ENCODE measurements around the gene PRR33. TPM values are rescaled to one million over a fixed set of nuclear protein-coding genes. Genes with fewer than 3 reads are reported as not detected.

The PRR33 gene
- polyA plus RNA-seq, 2 of the 4 experiments (the other 2 are of a cell fraction), result not detected

DNA sequence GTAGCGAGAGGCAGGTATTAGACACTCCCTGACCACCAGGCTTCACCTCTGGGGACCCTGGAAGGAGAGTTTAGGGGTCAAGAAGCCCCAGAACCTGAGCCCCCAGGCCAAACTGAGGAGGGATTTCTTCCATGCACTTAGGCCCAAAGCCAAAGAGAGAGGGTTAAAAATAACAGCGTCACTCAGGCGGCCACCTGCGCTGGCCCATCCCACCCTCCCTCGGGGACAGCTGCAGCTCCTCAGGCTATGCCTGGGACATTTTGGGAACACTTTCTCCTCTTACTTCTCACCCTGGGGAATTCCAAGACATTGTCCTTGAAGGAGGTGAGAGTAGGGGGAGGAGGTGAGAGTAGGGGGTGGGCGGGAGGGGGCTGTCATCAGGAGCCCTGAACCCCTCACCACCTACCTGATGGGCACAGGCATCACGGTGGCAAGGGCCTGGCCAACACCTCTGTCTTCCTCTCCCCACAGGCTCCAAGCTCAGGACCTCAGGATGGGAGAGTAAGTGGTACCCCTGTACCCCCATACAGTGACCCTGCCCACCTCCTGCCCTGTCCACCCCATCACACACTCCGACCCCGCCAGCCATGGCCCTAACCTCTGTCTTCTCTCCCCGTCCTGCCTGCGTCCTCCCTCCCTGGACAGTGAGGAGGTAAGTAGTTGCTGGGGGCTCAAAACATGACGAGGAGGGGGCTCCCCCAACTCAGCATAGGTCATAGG, 52.3 kb downstream of the PRR33 start:
- 79% methylated on average over 10 of the region's 12 CpGs for WGBS (ENCODE audit: missing lambda C conversion rate)
- H3K4me1 ChIP-seq, result peaks cover 11% of the 10 kb centered on the region
- FAIRE-seq (no peak), DNase-seq (ENCODE audit: low read depth in 1 of 2, low spot score in 1 of 2) (no peak), ATAC-seq (no peak)
- H3K9me3 ChIP-seq, result no peaks in the 10 kb centered on the region
- POLR2A ChIA-PET, result no interaction called here
- H3K27ac ChIP-seq, result peak overlapping the region in 1 of 2 experiments; percentile 16; a peak in 1 of 6 replicates
- no peak overlapping the region for H3K4me2 ChIP-seq
- TF ChIP-seq SREBF2 (IDR thresholded peaks at IDR 0.05), result no peak
- TF ChIP-seq HOXA7 (CRISPR knock-in tag; IDR thresholded peaks at IDR 0.05), result no peak
- CTCF ChIA-PET, result interaction anchor here (0.8 to 9.7 kb wide), 16 partner anchors 7 to 324 kb away, joined by 3 to 174 read pairs (median 5); partner anchors contain the start of genes H19 and LSP1
- no peak overlapping the region for H3K4me3 ChIP-seq

DNA sequence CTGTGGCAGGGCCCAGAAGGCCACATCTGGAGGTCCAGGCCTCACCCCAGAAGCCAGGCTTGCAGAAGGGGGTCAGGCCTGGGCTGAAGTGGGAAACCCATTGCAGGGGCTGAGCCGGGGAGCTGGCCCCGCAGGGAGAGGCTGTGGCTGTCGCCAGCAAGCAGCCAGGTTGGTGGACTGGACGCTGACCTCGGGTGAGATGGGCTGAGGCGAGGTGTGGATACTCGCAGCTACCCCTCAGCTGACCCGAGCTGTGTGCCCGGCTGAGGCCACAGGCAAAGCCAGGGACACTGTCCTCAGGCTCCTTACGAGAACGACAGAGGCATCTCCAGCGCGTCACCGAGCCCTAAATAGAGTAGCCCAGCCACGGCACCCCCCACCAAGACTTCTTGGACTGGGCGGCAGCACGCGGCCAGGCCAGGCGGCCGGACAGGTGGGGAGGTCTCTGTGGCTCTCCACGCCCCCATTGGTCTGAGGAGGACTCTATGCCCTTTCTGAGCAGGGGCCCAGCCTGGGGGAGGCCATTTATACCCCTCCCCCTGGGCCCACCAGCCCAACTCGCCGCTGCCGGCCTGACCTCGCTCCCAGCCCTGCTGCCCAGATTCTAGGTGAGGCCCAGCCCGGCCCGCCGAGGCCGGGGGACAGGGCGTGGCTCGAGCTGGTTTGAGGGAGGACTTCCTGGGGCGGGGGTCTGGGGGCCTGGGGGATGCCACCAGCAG, 53.1 kb downstream of the PRR33 start, which contains the start of gene TNNI2:
Gene TNNI2 (plus strand): TSS at position 556 of the 719 bp plus-strand sequence. CDS start 716 bp downstream, outside the sequence.
- Histone ChIP-seq H3K4me1 (peaks cover 18% of the 10 kb centered on the region), H3K27ac (peak within 1 kb of the TSS in 1 of 2 experiments; percentile 73; a peak in 3 of 6 replicates), H3K4me3 (no peak within 1 kb of the TSS), H3K9me3 (no peaks in the 10 kb centered on the region), H3K4me2 (no peak within 1 kb of the TSS)
- ChIA-PET POLR2A (interaction anchor here (0.6 kb wide), 1 partner anchor 52 kb away, joined by 4 read pairs; no protein-coding TSS in a partner anchor), CTCF (interaction anchor here (0.6 to 9.7 kb wide), 19 partner anchors 14 to 325 kb away, joined by 3 to 174 read pairs (median 4); partner anchors contain the start of genes H19 and LSP1)
- 78% methylated on average over 20 of the region's 32 CpGs for WGBS (ENCODE audit: missing lambda C conversion rate)
- ATAC-seq, result peak in 1 of 2 experiments; percentile 1; a peak in 2 of 6 replicates
- FAIRE-seq, result no peak
- TF ChIP-seq ZSCAN20 (CRISPR knock-in tag; IDR thresholded peaks at IDR 0.05) (no peak), ZC3H11A (IDR thresholded peaks at IDR 0.05) (no peak), SREBF2 (IDR thresholded peaks at IDR 0.05) (no peak), HDAC2 (IDR thresholded peaks at IDR 0.05) (no peak), CBX2 (IDR thresholded peaks at IDR 0.05; ENCODE audit: borderline replicate concordance, low read depth) (no peak), HOXA7 (CRISPR knock-in tag; IDR thresholded peaks at IDR 0.05) (no peak), FOXS1 (CRISPR knock-in tag; IDR thresholded peaks at IDR 0.05) (no peak), RAD21 (conservative IDR thresholded peaks at IDR 0.05 in 1 of 2, IDR thresholded peaks at IDR 0.05 in 1 of 2) (no peak), KDM5A (IDR thresholded peaks at IDR 0.05) (no peak), JUNB (IDR thresholded peaks at IDR 0.05) (no peak), HOXB5 (CRISPR knock-in tag; IDR thresholded peaks at IDR 0.05) (no peak), CHD2 (IDR thresholded peaks at IDR 0.05; ENCODE audit: low read length, partially characterized antibody) (no peak), HOXB13 (CRISPR knock-in tag; IDR thresholded peaks at IDR 0.05; ENCODE audit: low read depth) (no peak), NR3C1 (IDR thresholded peaks at IDR 0.05) (no peak), KDM1A (IDR thresholded peaks at IDR 0.05; ENCODE audit: low read depth) (no peak)
- TF ChIP-seq, protein P1, sequence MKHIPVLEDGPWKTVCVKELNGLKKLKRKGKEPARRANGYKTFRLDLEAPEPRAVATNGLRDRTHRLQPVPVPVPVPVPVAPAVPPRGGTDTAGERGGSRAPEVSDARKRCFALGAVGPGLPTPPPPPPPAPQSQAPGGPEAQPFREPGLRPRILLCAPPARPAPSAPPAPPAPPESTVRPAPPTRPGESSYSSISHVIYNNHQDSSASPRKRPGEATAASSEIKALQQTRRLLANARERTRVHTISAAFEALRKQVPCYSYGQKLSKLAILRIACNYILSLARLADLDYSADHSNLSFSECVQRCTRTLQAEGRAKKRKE (CRISPR knock-in tag; IDR thresholded peaks at IDR 0.05; ENCODE audit: low read depth), result no peak
- TF ChIP-seq, protein P2, sequence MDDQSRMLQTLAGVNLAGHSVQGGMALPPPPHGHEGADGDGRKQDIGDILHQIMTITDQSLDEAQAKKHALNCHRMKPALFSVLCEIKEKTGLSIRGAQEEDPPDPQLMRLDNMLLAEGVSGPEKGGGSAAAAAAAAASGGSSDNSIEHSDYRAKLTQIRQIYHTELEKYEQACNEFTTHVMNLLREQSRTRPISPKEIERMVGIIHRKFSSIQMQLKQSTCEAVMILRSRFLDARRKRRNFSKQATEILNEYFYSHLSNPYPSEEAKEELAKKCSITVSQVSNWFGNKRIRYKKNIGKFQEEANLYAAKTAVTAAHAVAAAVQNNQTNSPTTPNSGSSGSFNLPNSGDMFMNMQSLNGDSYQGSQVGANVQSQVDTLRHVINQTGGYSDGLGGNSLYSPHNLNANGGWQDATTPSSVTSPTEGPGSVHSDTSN (IDR thresholded peaks at IDR 0.05), result no peak
- TF ChIP-seq, protein P3, sequence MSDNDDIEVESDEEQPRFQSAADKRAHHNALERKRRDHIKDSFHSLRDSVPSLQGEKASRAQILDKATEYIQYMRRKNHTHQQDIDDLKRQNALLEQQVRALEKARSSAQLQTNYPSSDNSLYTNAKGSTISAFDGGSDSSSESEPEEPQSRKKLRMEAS (IDR thresholded peaks at IDR 0.05), result no peak
- TF ChIP-seq, protein P4, sequence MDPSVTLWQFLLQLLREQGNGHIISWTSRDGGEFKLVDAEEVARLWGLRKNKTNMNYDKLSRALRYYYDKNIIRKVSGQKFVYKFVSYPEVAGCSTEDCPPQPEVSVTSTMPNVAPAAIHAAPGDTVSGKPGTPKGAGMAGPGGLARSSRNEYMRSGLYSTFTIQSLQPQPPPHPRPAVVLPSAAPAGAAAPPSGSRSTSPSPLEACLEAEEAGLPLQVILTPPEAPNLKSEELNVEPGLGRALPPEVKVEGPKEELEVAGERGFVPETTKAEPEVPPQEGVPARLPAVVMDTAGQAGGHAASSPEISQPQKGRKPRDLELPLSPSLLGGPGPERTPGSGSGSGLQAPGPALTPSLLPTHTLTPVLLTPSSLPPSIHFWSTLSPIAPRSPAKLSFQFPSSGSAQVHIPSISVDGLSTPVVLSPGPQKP (IDR thresholded peaks at IDR 0.05; ENCODE audit: low read depth, low read length), result no peak
- TF ChIP-seq, protein P5, sequence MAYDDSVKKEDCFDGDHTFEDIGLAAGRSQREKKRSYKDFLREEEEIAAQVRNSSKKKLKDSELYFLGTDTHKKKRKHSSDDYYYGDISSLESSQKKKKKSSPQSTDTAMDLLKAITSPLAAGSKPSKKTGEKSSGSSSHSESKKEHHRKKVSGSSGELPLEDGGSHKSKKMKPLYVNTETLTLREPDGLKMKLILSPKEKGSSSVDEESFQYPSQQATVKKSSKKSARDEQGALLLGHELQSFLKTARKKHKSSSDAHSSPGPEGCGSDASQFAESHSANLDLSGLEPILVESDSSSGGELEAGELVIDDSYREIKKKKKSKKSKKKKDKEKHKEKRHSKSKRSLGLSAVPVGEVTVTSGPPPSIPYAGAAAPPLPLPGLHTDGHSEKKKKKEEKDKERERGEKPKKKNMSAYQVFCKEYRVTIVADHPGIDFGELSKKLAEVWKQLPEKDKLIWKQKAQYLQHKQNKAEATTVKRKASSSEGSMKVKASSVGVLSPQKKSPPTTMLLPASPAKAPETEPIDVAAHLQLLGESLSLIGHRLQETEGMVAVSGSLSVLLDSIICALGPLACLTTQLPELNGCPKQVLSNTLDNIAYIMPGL (CRISPR knock-in tag; IDR thresholded peaks at IDR 0.05; ENCODE audit: borderline replicate concordance), result no peak
- DNase-seq (ENCODE audit: low read depth in 1 of 2, low spot score in 1 of 2), result no peak

Small RNAs within 50 kb of the gene (small RNA-seq; reads per million reads assigned to genes)
- gene AC051649.1 (0 to 0.43 (median 0) reads per million in 6 experiments), gene MIR4298 (0 reads per million in 6 experiments)

Other genes starting within 250 kb of the PRR33 start
- gene KRTAP5-6, start 194.7 kb downstream of the PRR33 start, polyA plus RNA-seq (2011; rRNA removed), result not detected in 2 replicates
- gene KRTAP5-6, start 194.7 kb downstream of the PRR33 start, polyA plus RNA-seq (2017; fragmentation: RNase III; extraction: RNeasy Plus Mini Kit Qiagen cat#74134 plus additional on column Dnase treatment), result not detected in 3 replicates
- gene IFITM10, start 141.3 kb downstream of the PRR33 start, polyA plus RNA-seq (2011; rRNA removed), result 0.26 and 0.28 TPM in 2 replicates
- gene IFITM10, start 141.3 kb downstream of the PRR33 start, polyA plus RNA-seq (2017; fragmentation: RNase III; extraction: RNeasy Plus Mini Kit Qiagen cat#74134 plus additional on column Dnase treatment), result 0.55 to 0.78 TPM (median 0.67 TPM) in 3 replicates
- gene CTSD, start 128.0 kb downstream of the PRR33 start, polyA plus RNA-seq (2011; rRNA removed), result 74.0 and 117 TPM in 2 replicates
- 259 to 326 TPM (median 310 TPM) in 3 replicates for gene CTSD, start 128.0 kb downstream of the PRR33 start, polyA plus RNA-seq (2017; fragmentation: RNase III; extraction: RNeasy Plus Mini Kit Qiagen cat#74134 plus additional on column Dnase treatment)
- not detected in 2 replicates for gene SYT8, start 56.9 kb downstream of the PRR33 start, polyA plus RNA-seq (2011; rRNA removed)
- 0.21 to 0.25 TPM (median 0.22 TPM) in 3 replicates for gene SYT8, start 56.9 kb downstream of the PRR33 start, polyA plus RNA-seq (2017; fragmentation: RNase III; extraction: RNeasy Plus Mini Kit Qiagen cat#74134 plus additional on column Dnase treatment)
- not detected in 2 replicates for gene TNNI2, start 52.9 kb downstream of the PRR33 start, polyA plus RNA-seq (2011; rRNA removed)
- not detected in 3 replicates for gene TNNI2, start 52.9 kb downstream of the PRR33 start, polyA plus RNA-seq (2017; fragmentation: RNase III; extraction: RNeasy Plus Mini Kit Qiagen cat#74134 plus additional on column Dnase treatment)
- 0.42 and 0.67 TPM in 2 replicates for gene LSP1, start 38.8 kb downstream of the PRR33 start, polyA plus RNA-seq (2011; rRNA removed)
- 1.7 to 5.5 TPM (median 3.5 TPM) in 3 replicates for gene LSP1, start 38.8 kb downstream of the PRR33 start, polyA plus RNA-seq (2017; fragmentation: RNase III; extraction: RNeasy Plus Mini Kit Qiagen cat#74134 plus additional on column Dnase treatment)
- gene TNNT3, start 27.8 kb upstream of the PRR33 start, polyA plus RNA-seq (2011; rRNA removed), result not detected in 2 replicates
- 0.15 TPM in 1 of 3 replicates, not detected in the others for gene TNNT3, start 27.8 kb upstream of the PRR33 start, polyA plus RNA-seq (2017; fragmentation: RNase III; extraction: RNeasy Plus Mini Kit Qiagen cat#74134 plus additional on column Dnase treatment)
- gene MRPL23, start 55.4 kb upstream of the PRR33 start, polyA plus RNA-seq (2011; rRNA removed), result 60.0 and 77.7 TPM in 2 replicates
- gene MRPL23, start 55.4 kb upstream of the PRR33 start, polyA plus RNA-seq (2017; fragmentation: RNase III; extraction: RNeasy Plus Mini Kit Qiagen cat#74134 plus additional on column Dnase treatment), result 151 to 160 TPM (median 160 TPM) in 3 replicates
- gene H19, start 105.9 kb upstream of the PRR33 start, polyA plus RNA-seq (2011; rRNA removed), result 37.1 and 49.1 TPM in 2 replicates
- 16.6 to 22.5 TPM (median 19.2 TPM) in 3 replicates for gene H19, start 105.9 kb upstream of the PRR33 start, polyA plus RNA-seq (2017; fragmentation: RNase III; extraction: RNeasy Plus Mini Kit Qiagen cat#74134 plus additional on column Dnase treatment)
- gene IGF2, start 247.5 kb upstream of the PRR33 start, polyA plus RNA-seq (2011; rRNA removed), result 2.0 and 4.9 TPM in 2 replicates
- gene IGF2, start 247.5 kb upstream of the PRR33 start, polyA plus RNA-seq (2017; fragmentation: RNase III; extraction: RNeasy Plus Mini Kit Qiagen cat#74134 plus additional on column Dnase treatment), result 1.1 to 4.2 TPM (median 2.9 TPM) in 3 replicates

Data from A549 (cell line).